Type B pancreatic cell (in vitro differentiated cells): Measurements from ENCODE around the gene PLBD2. TPM values are rescaled to one million over a fixed set of nuclear protein-coding genes. Genes with fewer than 3 reads are reported as not detected.

ENCODE experiments used
- DNase-seq: peaks from one replicate; pipeline ENCODE4 v3.0.0; 2021; ENCODE audit warnings: mixed read lengths; ENCODE audit not compliant: unreplicated experiment; ENCODE audit errors: extremely low spot score
- H3K27ac Mint-ChIP-seq: 2 replicates; pipeline ENCODE4 v1.8.0; 2021; ENCODE audit warnings: mild to moderate bottlenecking, mixed read lengths
- H3K27me3 Mint-ChIP-seq: 2 replicates; pipeline ENCODE4 v1.8.0; 2021; ENCODE audit warnings: mixed read lengths
- H3K36me3 Mint-ChIP-seq: 2 replicates; pipeline ENCODE4 v1.8.0; 2021; ENCODE audit warnings: mixed read lengths
- H3K4me1 Mint-ChIP-seq: one replicate; pipeline ENCODE4 v1.8.0; 2021; ENCODE audit warnings: mixed read lengths; ENCODE audit not compliant: unreplicated experiment
- H3K4me3 Mint-ChIP-seq: 2 replicates; pipeline ENCODE4 v1.8.0; 2021; ENCODE audit warnings: mild to moderate bottlenecking, mixed read lengths
- H3K9me3 Mint-ChIP-seq: 2 replicates; pipeline ENCODE4 v1.8.0; 2021; ENCODE audit warnings: mixed read lengths
- total RNA-seq: library from RNA; stranded (reverse); gene quantifications from 2 replicates; pipeline ENCODE4 v1.2.1, GENCODE V29; 2021; ENCODE audit warnings: low replicate concordance
- TF ChIP-seq, protein P1 (sequence below): fragments of 200-600 bp; sonication (generic); conservative IDR thresholded peaks from 2 replicates; pipeline ENCODE4 v1.5.0; 2021; ENCODE audit warnings: antibody characterized with exemption, mild to moderate bottlenecking

PLBD2 gene
- total RNA-seq, 1 donor from 2014 or later: 39.0 TPM

DNA sequence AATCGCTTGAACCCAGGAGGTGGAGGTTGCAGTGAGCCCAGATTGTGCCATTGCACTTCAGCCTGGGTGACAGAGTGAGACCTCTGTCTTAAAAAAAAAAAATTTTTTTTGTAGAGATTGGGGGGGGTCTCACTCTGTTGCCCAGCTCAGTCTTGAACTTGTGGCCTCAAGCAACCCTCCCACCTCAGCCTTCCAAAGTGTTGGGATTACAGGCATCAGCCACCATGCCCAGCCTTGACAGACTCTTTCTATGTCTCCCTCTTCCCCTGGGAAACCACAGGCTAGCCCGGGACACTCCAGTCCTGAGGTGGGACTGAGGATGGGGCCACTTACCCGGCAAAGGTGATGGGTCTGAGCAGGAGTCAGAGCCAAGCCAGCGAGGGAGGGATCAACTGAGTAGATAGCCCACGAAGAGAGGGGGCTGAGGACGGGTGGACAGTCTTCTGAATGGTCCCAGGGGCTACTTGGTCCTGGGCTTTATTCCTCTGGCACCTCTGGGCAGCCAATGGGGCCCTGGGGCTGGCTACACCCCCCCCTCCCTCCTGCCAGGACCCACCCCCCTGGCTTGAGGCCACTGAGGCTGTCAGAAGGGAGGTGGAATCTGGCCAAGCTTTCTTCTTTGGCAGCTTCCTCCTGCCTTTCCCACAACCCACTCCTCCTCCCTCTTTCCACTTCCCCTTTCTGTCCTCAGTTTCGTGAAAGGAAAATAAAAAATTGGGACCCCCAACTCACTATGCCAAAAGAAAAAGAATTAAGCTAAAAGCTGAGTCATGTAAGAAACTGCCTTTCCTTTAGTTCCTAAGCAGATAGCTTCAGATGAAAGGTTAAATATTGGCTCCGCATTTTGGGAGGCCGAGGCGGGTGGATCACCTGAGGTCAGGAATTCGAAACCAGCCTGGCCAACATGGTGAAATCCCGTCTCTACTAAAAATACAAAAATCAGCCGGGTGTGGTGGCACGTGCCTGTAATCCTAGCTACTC lies 45.3 kb downstream of the PLBD2 start, which contains the start of gene SDS:
Gene SDS (minus strand): TSS at position 453 of the 981 bp plus-strand sequence. CDS start 4,179 bp downstream, outside the sequence.
- H3K9me3 Mint-ChIP-seq: no peaks in the 10 kb centered on the region
- no peak within 1 kb of the TSS for H3K27ac Mint-ChIP-seq
- no peak for DNase-seq
- no peaks in the 10 kb centered on the region for H3K4me1 Mint-ChIP-seq
- peaks cover 3% of the 10 kb centered on the region for H3K27me3 Mint-ChIP-seq
- TF ChIP-seq, protein P1, sequence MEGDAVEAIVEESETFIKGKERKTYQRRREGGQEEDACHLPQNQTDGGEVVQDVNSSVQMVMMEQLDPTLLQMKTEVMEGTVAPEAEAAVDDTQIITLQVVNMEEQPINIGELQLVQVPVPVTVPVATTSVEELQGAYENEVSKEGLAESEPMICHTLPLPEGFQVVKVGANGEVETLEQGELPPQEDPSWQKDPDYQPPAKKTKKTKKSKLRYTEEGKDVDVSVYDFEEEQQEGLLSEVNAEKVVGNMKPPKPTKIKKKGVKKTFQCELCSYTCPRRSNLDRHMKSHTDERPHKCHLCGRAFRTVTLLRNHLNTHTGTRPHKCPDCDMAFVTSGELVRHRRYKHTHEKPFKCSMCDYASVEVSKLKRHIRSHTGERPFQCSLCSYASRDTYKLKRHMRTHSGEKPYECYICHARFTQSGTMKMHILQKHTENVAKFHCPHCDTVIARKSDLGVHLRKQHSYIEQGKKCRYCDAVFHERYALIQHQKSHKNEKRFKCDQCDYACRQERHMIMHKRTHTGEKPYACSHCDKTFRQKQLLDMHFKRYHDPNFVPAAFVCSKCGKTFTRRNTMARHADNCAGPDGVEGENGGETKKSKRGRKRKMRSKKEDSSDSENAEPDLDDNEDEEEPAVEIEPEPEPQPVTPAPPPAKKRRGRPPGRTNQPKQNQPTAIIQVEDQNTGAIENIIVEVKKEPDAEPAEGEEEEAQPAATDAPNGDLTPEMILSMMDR: no peak
- H3K36me3 Mint-ChIP-seq: no peaks in the 10 kb centered on the region
- H3K4me3 Mint-ChIP-seq: no peak within 1 kb of the TSS

DNA sequence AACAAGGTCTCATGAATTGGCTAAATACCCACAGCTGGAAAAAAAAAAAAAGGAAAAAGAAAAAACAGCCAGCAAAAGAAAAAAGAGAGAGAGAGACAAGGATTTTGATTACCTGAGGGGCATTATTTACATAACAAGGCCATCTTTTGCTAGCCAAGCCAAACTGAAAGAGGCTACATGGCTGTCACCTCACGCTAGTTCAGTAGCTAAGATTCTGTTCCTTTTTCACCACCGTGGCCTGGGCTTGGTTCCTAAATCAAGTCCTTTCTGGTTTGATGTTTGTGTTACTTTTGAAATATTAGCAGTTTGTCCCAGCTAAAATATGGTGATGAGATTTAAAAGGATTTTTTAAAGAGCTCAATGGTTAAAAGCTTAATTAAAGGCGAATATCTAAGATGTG lies 47.3 kb downstream of the PLBD2 start:
- peaks cover 3% of the 10 kb centered on the region for H3K27me3 Mint-ChIP-seq
- DNase-seq: no peak
- no peak overlapping the region for H3K27ac Mint-ChIP-seq
- TF ChIP-seq, protein P1: no peak
- H3K4me3 Mint-ChIP-seq: no peak overlapping the region
- H3K4me1 Mint-ChIP-seq: no peaks in the 10 kb centered on the region
- H3K36me3 Mint-ChIP-seq: no peaks in the 10 kb centered on the region
- no peaks in the 10 kb centered on the region for H3K9me3 Mint-ChIP-seq

DNA sequence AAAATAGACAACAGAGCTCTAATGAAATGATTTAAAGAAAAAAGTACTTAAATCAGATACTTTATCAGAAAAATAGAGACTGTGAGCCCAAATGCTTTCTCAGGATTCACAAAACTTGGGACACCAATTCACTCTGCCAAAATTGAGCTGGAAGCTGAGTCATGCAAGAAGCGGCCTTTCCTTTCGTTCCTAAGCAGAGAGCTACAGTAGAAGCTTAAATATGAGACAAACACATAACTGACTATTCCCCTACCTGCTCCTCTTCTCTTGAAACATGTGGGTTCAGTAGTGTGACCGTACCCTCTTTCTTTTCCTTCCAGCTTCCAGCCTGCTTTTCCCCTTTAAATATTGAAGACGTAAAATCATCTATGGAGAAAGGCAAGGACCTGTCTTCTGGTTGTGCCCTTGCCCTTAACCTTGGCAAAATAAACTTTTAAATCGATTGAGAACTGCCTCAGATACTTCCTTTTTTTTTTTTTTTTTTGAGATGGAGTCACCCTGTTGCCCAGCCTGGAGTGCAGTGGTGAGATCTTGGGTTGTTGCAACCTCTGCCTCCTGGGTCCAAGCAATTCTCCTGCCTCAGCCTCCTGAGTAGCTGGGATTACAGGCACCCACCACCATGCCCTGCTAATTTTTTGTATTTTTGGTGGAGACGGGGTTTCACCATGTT lies 49.7 kb downstream of the PLBD2 start:
- TF ChIP-seq, protein P1: no peak
- Mint-ChIP-seq H3K27me3 (peaks cover 7% of the 10 kb centered on the region), H3K36me3 (no peaks in the 10 kb centered on the region), H3K27ac (no peak overlapping the region), H3K4me3 (no peak overlapping the region), H3K4me1 (no peaks in the 10 kb centered on the region), H3K9me3 (no peaks in the 10 kb centered on the region)
- DNase-seq: no peak

DNA sequence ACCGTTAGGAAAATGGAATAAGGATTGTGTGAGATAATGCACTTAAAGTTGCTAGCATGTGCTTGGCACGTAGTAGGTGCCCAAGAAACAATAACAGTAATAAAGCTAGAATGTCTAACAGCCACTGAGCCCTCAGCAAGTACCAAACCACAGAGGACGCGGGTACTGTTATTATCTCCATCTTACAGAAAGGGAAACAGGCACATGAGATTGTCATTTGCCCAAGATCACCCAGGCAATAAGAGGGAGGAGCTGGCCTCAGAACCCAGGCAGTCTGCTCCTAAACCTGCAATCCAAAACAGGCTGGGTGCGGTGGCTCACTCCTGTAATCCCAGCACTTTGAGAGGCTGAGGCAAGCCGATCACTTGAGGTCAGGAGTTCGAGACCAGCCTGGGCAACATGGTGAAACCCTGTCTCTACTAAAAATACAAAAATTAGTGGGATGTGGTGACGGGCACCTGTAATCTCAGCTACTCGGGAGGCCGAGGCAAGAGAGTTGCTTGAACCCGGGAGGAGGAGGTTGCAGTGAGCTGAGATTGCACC lies 50.4 kb downstream of the PLBD2 start:
- TF ChIP-seq, protein P1: no peak
- Mint-ChIP-seq H3K4me1 (no peaks in the 10 kb centered on the region), H3K4me3 (no peak overlapping the region), H3K27me3 (peaks cover 7% of the 10 kb centered on the region), H3K9me3 (no peaks in the 10 kb centered on the region), H3K27ac (no peak overlapping the region), H3K36me3 (no peaks in the 10 kb centered on the region)
- DNase-seq: no peak

DNA sequence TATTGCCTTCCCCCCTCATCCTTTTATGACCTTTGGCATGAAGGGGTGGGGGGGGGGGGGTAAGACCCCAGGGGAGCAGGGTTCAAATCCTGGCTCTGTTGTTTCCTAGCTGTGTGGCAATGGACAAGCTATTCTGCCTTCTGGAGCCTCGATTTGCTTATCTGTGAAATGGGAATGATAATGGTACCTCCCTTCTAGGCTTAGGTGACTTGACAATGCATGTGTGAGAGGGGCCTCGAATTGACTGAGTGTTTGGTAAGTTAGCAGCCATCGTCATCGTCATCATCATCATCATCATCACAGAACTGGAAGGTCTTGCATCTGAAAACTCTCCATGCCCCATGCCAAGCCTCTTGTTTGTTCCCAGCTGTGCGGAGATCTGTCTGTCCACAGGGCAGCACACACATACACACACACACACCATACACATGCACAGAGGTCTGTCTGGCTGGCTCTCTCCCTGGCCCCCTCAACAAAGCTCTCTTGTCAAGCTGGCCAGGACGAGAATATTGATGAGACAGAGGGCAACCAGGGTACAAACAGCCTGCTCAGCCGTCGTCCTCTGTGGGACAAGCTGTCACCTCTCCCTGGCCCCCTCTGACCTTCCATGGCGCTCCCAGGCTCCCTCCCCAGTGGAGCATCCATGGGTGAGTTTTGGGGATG lies 51.2 kb downstream of the PLBD2 start:
- H3K4me1 Mint-ChIP-seq: no peaks in the 10 kb centered on the region
- TF ChIP-seq, protein P1: no peak
- DNase-seq: no peak
- no peaks in the 10 kb centered on the region for H3K36me3 Mint-ChIP-seq
- H3K4me3 Mint-ChIP-seq: no peak overlapping the region
- no peaks in the 10 kb centered on the region for H3K9me3 Mint-ChIP-seq
- no peak overlapping the region for H3K27ac Mint-ChIP-seq
- H3K27me3 Mint-ChIP-seq: peaks cover 7% of the 10 kb centered on the region
